SK-N-SH (cell line): Measurements from ENCODE around the gene IQUB. TPM values are rescaled to one million over a fixed set of nuclear protein-coding genes. Genes with fewer than 3 reads are reported as not detected.

Experiments
- CTCF ChIA-PET: fragments of 300-600, 350-600 bp; formaldehyde crosslinking; extraction: SDS; loops from one replicate; lab custom pipeline; 2021; lab: Yijun Ruan, JAX
- POLR2A ChIA-PET: fragments of 350-600 bp; sonication (Branson Sonifier 250); formaldehyde crosslinking; extraction: SDS; loops from one replicate; lab custom pipeline; 2020; ENCODE audit warnings: antibody characterized with exemption, inconsistent platforms; lab: Yijun Ruan, JAX
- DNase-seq: peaks from one replicate; pipeline ENCODE4 v3.0.0; 2012
- H2AFZ ChIP-seq: fragments of 200-600 bp; sonication (generic); 2 replicates; pipeline ENCODE4 v1.8.1; 2016; ENCODE audit warnings: antibody characterized with exemption, mild to moderate bottlenecking, low read depth
- H3F3A ChIP-seq: fragments of 200-600 bp; sonication (generic); replicated peaks from 2 replicates; pipeline ENCODE3; 2016; ENCODE audit warnings: antibody characterized with exemption, mild to moderate bottlenecking; ENCODE audit not compliant: insufficient read depth
- H3K27ac ChIP-seq, 2 experiments: fragments of 200-500 bp in 1 of 2; fragments of 200-600 bp in 1 of 2; sonication (Bioruptor generic) in 1 of 2; sonication (generic), shearing (Covaris generic) in 1 of 2; 2 replicates each; pipeline versions ENCODE4 v1.5.1 to v1.6.1; 2014 to 2016; ENCODE audit warnings: low read depth in 2 of 2, inconsistent platforms in 1 of 2, low read length in 1 of 2, mild to moderate bottlenecking in 1 of 2, mixed read lengths in 1 of 2
- H3K27me3 ChIP-seq: fragments of 200-600 bp; sonication (generic), shearing (Covaris generic); 2 replicates; pipeline ENCODE4 v1.6.1; 2016; ENCODE audit warnings: mixed run types; ENCODE audit not compliant: insufficient read depth
- H3K36me3 ChIP-seq, 2 experiments: fragments of 200-500 bp in 1 of 2; fragments of 200-600 bp in 1 of 2; sonication (Bioruptor generic) in 1 of 2; sonication (generic) in 1 of 2; replicated peaks in 1 of 2; 2 replicates each; pipeline versions ENCODE3 to v1.5.1; 2014 to 2016; ENCODE audit warnings: low read length in 1 of 2, mild to moderate bottlenecking in 1 of 2; ENCODE audit not compliant: insufficient read depth in 2 of 2, control insufficient read depth in 1 of 2
- H3K4me1 ChIP-seq, 2 experiments: fragments of 200-500 bp in 1 of 2; fragments of 200-600 bp in 1 of 2; sonication (Bioruptor generic) in 1 of 2; sonication (generic), shearing (Covaris generic) in 1 of 2; 2 replicates each; pipeline versions ENCODE4 v1.5.1 to v1.6.1; 2014 to 2016; ENCODE audit warnings: low read depth in 1 of 2, low read length in 1 of 2, mixed run types in 1 of 2; ENCODE audit not compliant: insufficient read depth in 2 of 2, control insufficient read depth in 1 of 2
- H3K4me2 ChIP-seq: fragments of 200-600 bp; sonication (generic), shearing (Covaris generic); 2 replicates; pipeline ENCODE4 v1.6.1; 2017; ENCODE audit warnings: mixed run types
- H3K4me3 ChIP-seq, 2 experiments: fragments of 200-500 bp in 1 of 2; fragments of 200-600 bp in 1 of 2; sonication (Bioruptor generic) in 1 of 2; sonication (generic), shearing (Covaris generic) in 1 of 2; 2 replicates each; pipeline versions ENCODE4 v1.5.1 to v1.8.1; 2014 to 2016; ENCODE audit warnings: low read depth in 2 of 2, inconsistent platforms in 1 of 2, low read length in 1 of 2, mild to moderate bottlenecking in 1 of 2, mixed read lengths in 1 of 2, moderate library complexity in 1 of 2
- H3K79me2 ChIP-seq: fragments of 200-600 bp; sonication (generic); 2 replicates; pipeline ENCODE4 v1.8.1; 2017; ENCODE audit warnings: mild to moderate bottlenecking; ENCODE audit not compliant: insufficient read depth
- H3K9ac ChIP-seq: fragments of 200-600 bp; sonication (generic); 2 replicates; pipeline ENCODE4 v1.6.1; 2017; ENCODE audit warnings: mixed run types
- H3K9me2 ChIP-seq: fragments of 200-600 bp; sonication (generic); 2 replicates; pipeline ENCODE4 v1.6.1; 2017; ENCODE audit warnings: mixed run types
- H3K9me3 ChIP-seq: fragments of 200-600 bp; sonication (generic); 2 replicates; pipeline ENCODE4 v1.6.1; 2017; ENCODE audit warnings: mixed run types, mild to moderate bottlenecking, moderate library complexity
- H4K20me1 ChIP-seq: fragments of 200-600 bp; sonication (generic); 2 replicates; pipeline ENCODE4 v1.6.1; 2017; ENCODE audit warnings: mild to moderate bottlenecking, mixed run types; ENCODE audit not compliant: insufficient read depth
- CHD2 ChIP-seq: fragments of 150-350 bp; IDR thresholded peaks from 2 replicates; pipeline ENCODE4 v1.6.1; 2018; ENCODE audit warnings: low read length; ENCODE audit not compliant: partially characterized antibody
- ELF1 ChIP-seq: IDR thresholded peaks from 2 replicates; pipeline ENCODE4 v1.4.0; 2012
- FOXJ3 ChIP-seq: sonication (generic); formaldehyde crosslinking; IDR thresholded peaks from 2 replicates; pipeline ENCODE4 v1.5.1; 2020; ENCODE audit warnings: mild to moderate bottlenecking, missing genetic modification reagents
- GABPA ChIP-seq: IDR thresholded peaks from 2 replicates; pipeline ENCODE4 v1.4.0; 2012; ENCODE audit warnings: low read depth, mild to moderate bottlenecking
- GATA2 ChIP-seq: sonication (generic); formaldehyde crosslinking; IDR thresholded peaks from 2 replicates; pipeline ENCODE4 v1.5.0; 2020; ENCODE audit warnings: mild to moderate bottlenecking, missing genetic modification reagents
- JUND ChIP-seq: IDR thresholded peaks from 2 replicates; pipeline ENCODE4 v1.4.0; 2012
- PBX3 ChIP-seq: IDR thresholded peaks from 2 replicates; pipeline ENCODE4; 2012
- POLR2AphosphoS5 ChIP-seq: IDR thresholded peaks from 2 replicates; pipeline ENCODE4 v1.6.1; 2012; ENCODE audit warnings: low read depth, low read length
- RFX5 ChIP-seq: IDR thresholded peaks from 2 replicates; pipeline ENCODE4 v1.6.1; 2012; ENCODE audit warnings: mild to moderate bottlenecking, improper control_type of control experiment, low read length
- SMC3 ChIP-seq: IDR thresholded peaks from 2 replicates; pipeline ENCODE4 v1.6.1; 2012; ENCODE audit warnings: low read depth, low read length, improper control_type of control experiment
- TAF1 ChIP-seq: IDR thresholded peaks from 2 replicates; pipeline ENCODE4 v1.6.1; 2012; ENCODE audit warnings: low read depth, mild to moderate bottlenecking, low read length, moderate library complexity, borderline replicate concordance
- TCF12 ChIP-seq: IDR thresholded peaks from 2 replicates; pipeline ENCODE4 v1.4.0; 2012
- YY1 ChIP-seq: IDR thresholded peaks from 2 replicates; pipeline ENCODE4 v1.4.0; 2012; ENCODE audit warnings: low read depth, mild to moderate bottlenecking
- WGBS: methylation state at CpG from one replicate; pipeline ENCODE4 v1.1.6; 2017; ENCODE audit warnings: low lambda C conversion rate; 5-methylcytosine and 5-hydroxymethylcytosine counted together
- polyA plus RNA-seq, 3 experiments: library from polyadenylated mRNA; depleted of rRNA; stranded (reverse); fragments of >200 nt; gene quantifications; 2 replicates each; pipeline ENCODE4 v1.2.3, GENCODE V29; 2012
- TF ChIP-seq, protein P1 (sequence below): IDR thresholded peaks from 2 replicates; pipeline ENCODE4 v1.4.0; 2012; ENCODE audit warnings: low read depth
- TF ChIP-seq, protein P2 (sequence below): IDR thresholded peaks from 2 replicates; pipeline ENCODE4 v1.4.0; 2012; ENCODE audit warnings: low read depth, borderline replicate concordance
- TF ChIP-seq, protein P3 (sequence below): IDR thresholded peaks from 2 replicates; pipeline ENCODE4 v1.4.0; 2012; ENCODE audit warnings: low read depth, borderline replicate concordance
- TF ChIP-seq, protein P4 (sequence below): fragments of 200-600 bp; sonication (generic); IDR thresholded peaks from 2 replicates; pipeline ENCODE4 v1.6.1; 2017; ENCODE audit warnings: antibody characterized with exemption, mild to moderate bottlenecking, moderate library complexity

IQUB gene
- polyA plus RNA-seq, 1 of the 3 experiments (the other 2 are of a cell fraction): 0.10 TPM

DNA sequence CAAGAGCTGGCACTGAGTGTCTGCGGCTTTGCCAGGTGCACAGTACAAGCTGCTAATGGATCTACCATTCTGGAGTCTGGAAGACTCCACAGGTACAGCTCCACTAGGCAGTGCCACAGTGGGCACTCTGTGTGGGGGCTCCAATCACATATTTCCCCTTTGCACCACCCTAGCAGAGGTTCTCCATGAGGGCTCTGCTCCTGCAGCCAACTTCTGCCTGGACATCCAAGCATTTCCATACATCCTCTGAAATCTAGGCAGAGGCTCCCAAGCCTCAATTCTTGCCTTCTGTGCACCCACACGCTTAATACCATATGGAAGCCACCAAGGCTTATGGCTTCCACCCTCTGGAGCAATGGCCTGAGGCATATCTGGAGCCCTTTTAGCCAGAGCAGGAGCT is 29.2 kb downstream of the IQUB start:
- no peak for TF ChIP-seq TCF12
- TF ChIP-seq, protein P1, sequence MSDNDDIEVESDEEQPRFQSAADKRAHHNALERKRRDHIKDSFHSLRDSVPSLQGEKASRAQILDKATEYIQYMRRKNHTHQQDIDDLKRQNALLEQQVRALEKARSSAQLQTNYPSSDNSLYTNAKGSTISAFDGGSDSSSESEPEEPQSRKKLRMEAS: no peak
- Histone ChIP-seq H3K79me2 (no peaks in the 10 kb centered on the region), H3K4me1 (no peaks in the 10 kb centered on the region), H3K9me2 (no peaks in the 10 kb centered on the region), H3K27ac (no peak overlapping the region), H3K9me3 (no peaks in the 10 kb centered on the region), H3F3A (no peaks in the 10 kb centered on the region), H2AFZ (no peak overlapping the region), H4K20me1 (no peaks in the 10 kb centered on the region), H3K4me3 (no peak overlapping the region; a peak in 1 of 4 replicates), H3K9ac (no peak overlapping the region), H3K27me3 (no peaks in the 10 kb centered on the region), H3K4me2 (no peak overlapping the region), H3K36me3 (no peaks in the 10 kb centered on the region)
- ChIA-PET POLR2A (no interaction called here), CTCF (interaction anchor here (1.0 to 4.1 kb wide), 2 partner anchors 10 to 29 kb away, joined by 3 to 29 read pairs; partner anchors contain the start of gene IQUB)
- no peak for DNase-seq
- WGBS: 28% methylated on average over 2 of the region's 2 CpGs

GRCh38 chr7:123502201-123502600 is 32.2 kb downstream of the IQUB start:
- H3K4me3 ChIP-seq: no peak overlapping the region

More at GRCh38 chr7:123502201-123502600, 32.2 kb downstream of the IQUB start:
- no peak for DNase-seq
- Histone ChIP-seq H4K20me1 (no peaks in the 10 kb centered on the region), H3K4me1 (no peaks in the 10 kb centered on the region), H3K27me3 (no peaks in the 10 kb centered on the region), H3F3A (no peaks in the 10 kb centered on the region), H3K36me3 (no peaks in the 10 kb centered on the region), H3K27ac (no peak overlapping the region), H3K9me3 (no peaks in the 10 kb centered on the region), H3K9me2 (no peaks in the 10 kb centered on the region), H3K79me2 (no peaks in the 10 kb centered on the region), H2AFZ (no peak overlapping the region), H3K9ac (no peak overlapping the region), H3K4me2 (no peak overlapping the region)
- CTCF ChIA-PET: interaction anchor here (0.9 kb wide), 1 partner anchor 10 kb away, joined by 3 read pairs; no protein-coding TSS in a partner anchor
- POLR2A ChIA-PET: no interaction called here
- WGBS: 33% methylated on average over 5 of the region's 5 CpGs
- no peak for TF ChIP-seq RFX5
- TF ChIP-seq, protein P2, sequence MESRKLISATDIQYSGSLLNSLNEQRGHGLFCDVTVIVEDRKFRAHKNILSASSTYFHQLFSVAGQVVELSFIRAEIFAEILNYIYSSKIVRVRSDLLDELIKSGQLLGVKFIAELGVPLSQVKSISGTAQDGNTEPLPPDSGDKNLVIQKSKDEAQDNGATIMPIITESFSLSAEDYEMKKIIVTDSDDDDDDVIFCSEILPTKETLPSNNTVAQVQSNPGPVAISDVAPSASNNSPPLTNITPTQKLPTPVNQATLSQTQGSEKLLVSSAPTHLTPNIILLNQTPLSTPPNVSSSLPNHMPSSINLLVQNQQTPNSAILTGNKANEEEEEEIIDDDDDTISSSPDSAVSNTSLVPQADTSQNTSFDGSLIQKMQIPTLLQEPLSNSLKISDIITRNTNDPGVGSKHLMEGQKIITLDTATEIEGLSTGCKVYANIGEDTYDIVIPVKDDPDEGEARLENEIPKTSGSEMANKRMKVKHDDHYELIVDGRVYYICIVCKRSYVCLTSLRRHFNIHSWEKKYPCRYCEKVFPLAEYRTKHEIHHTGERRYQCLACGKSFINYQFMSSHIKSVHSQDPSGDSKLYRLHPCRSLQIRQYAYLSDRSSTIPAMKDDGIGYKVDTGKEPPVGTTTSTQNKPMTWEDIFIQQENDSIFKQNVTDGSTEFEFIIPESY: no peak
- TF ChIP-seq POLR2AphosphoS5: no peak
- no peak for TF ChIP-seq TAF1
- TF ChIP-seq ELF1: no peak
- no peak for TF ChIP-seq GATA2 (CRISPR knock-in tag)
- no peak for TF ChIP-seq SMC3
- no peak for TF ChIP-seq PBX3
- TF ChIP-seq, protein P3, sequence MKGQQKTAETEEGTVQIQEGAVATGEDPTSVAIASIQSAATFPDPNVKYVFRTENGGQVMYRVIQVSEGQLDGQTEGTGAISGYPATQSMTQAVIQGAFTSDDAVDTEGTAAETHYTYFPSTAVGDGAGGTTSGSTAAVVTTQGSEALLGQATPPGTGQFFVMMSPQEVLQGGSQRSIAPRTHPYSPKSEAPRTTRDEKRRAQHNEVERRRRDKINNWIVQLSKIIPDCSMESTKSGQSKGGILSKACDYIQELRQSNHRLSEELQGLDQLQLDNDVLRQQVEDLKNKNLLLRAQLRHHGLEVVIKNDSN: no peak
- no peak for TF ChIP-seq CHD2
- TF ChIP-seq FOXJ3: no peak
- no peak for TF ChIP-seq YY1
- TF ChIP-seq JUND: no peak
- TF ChIP-seq TCF12: no peak
- TF ChIP-seq, protein P1: no peak
- no peak for TF ChIP-seq GABPA
- TF ChIP-seq, protein P4, sequence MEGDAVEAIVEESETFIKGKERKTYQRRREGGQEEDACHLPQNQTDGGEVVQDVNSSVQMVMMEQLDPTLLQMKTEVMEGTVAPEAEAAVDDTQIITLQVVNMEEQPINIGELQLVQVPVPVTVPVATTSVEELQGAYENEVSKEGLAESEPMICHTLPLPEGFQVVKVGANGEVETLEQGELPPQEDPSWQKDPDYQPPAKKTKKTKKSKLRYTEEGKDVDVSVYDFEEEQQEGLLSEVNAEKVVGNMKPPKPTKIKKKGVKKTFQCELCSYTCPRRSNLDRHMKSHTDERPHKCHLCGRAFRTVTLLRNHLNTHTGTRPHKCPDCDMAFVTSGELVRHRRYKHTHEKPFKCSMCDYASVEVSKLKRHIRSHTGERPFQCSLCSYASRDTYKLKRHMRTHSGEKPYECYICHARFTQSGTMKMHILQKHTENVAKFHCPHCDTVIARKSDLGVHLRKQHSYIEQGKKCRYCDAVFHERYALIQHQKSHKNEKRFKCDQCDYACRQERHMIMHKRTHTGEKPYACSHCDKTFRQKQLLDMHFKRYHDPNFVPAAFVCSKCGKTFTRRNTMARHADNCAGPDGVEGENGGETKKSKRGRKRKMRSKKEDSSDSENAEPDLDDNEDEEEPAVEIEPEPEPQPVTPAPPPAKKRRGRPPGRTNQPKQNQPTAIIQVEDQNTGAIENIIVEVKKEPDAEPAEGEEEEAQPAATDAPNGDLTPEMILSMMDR: no peak
